B cell (primary cell): ENCODE results near the gene FOXL2. TPM values are rescaled to one million over a fixed set of nuclear protein-coding genes. Genes with fewer than 3 reads are reported as not detected.
A peak's percentile ranks its signal among the peaks of the same experiment; 100 is the strongest.

ENCODE experiments used
- ATAC-seq: fragments of 200-7000 bp; cut with Tn5 transposase; one replicate; pipeline ENCODE4 v1.10.0; 2021; ENCODE audit warnings: low read depth, mild to moderate bottlenecking, moderate number of reproducible peaks, moderate library complexity
- CTCF ChIA-PET: fragments of 350-600 bp; sonication (Branson Sonifier 250); formaldehyde crosslinking; loops from one replicate; lab custom pipeline; 2021; ENCODE audit warnings: antibody characterized with exemption, inconsistent platforms; lab: Charles Lee
- POLR2A ChIA-PET: fragments of 350-600 bp; sonication (Branson Sonifier 250); formaldehyde crosslinking; loops from one replicate; lab custom pipeline; 2021; ENCODE audit warnings: antibody characterized with exemption; lab: Charles Lee
- DNase-seq: peaks from one replicate; pipeline ENCODE4 v3.0.0; 2013
- H2AFZ ChIP-seq: 2 replicates; pipeline ENCODE4 v1.6.1; 2012; ENCODE audit warnings: mild to moderate bottlenecking, low read depth, low read length; ENCODE audit not compliant: insufficient read depth, poor library complexity, severe bottlenecking
- H3K27ac ChIP-seq, 2 donors: 1 replicate in 1 of 2; 2 replicates in 1 of 2; pipeline ENCODE4 v1.5.1; 2012 to 2013; ENCODE audit warnings: low read length in 2 of 2, mild to moderate bottlenecking in 2 of 2, moderate library complexity in 1 of 2
- H3K27me3 ChIP-seq, 4 experiments: fragments of 200-600 bp in 1 of 4; sonication (generic) in 1 of 4; replicated peaks in 1 of 4; 1 replicate in 2 of 4; 2 replicates in 2 of 4; pipeline versions ENCODE4 v1.6.1 to v1.7.0; 2013 to 2016; ENCODE audit warnings: low read length in 3 of 4, mild to moderate bottlenecking in 2 of 4, mixed read lengths in 1 of 4, moderate library complexity in 1 of 4; ENCODE audit not compliant: insufficient read depth in 4 of 4, control insufficient read depth in 3 of 4; ENCODE audit errors: control extremely low read depth in 1 of 4
- H3K36me3 ChIP-seq, 2 experiments: replicated peaks in 1 of 2; 1 replicate in 1 of 2; 2 replicates in 1 of 2; pipeline versions ENCODE4 v1.6.1 to v1.7.1; 2013; ENCODE audit warnings: low read length in 1 of 2; ENCODE audit not compliant: insufficient read depth in 2 of 2, control insufficient read depth in 1 of 2; ENCODE audit errors: control extremely low read depth in 1 of 2, extremely low read depth in 1 of 2
- H3K4me1 ChIP-seq, 2 donors: fragments of 200-600 bp in 1 of 2; sonication (generic) in 1 of 2; 1 replicate in 1 of 2; 2 replicates in 1 of 2; pipeline versions ENCODE4 v1.5.1 to v1.6.1; 2013 to 2017; ENCODE audit warnings: low read length in 2 of 2; ENCODE audit not compliant: control insufficient read depth in 2 of 2, insufficient read depth in 2 of 2
- H3K4me2 ChIP-seq: replicated peaks from 2 replicates; pipeline ENCODE3; 2012; ENCODE audit warnings: mild to moderate bottlenecking, low read depth, low read length; ENCODE audit not compliant: poor library complexity, severe bottlenecking
- H3K4me3 ChIP-seq, 5 experiments: fragments of 200-600 bp in 1 of 5; sonication (generic) in 1 of 5; 1 replicate in 3 of 5; 2 replicates in 2 of 5; pipeline versions ENCODE4 v1.5.1 to v1.7.0; 2011 to 2016; ENCODE audit warnings: low read length in 4 of 5, mild to moderate bottlenecking in 4 of 5, low read depth in 2 of 5, control low read depth in 1 of 5, moderate library complexity in 1 of 5; ENCODE audit not compliant: insufficient read depth in 1 of 5; ENCODE audit errors: control extremely low read depth in 1 of 5, extremely low read depth in 1 of 5
- H3K79me2 ChIP-seq: fragments of 200-600 bp; sonication (generic); one replicate; pipeline ENCODE4 v1.6.0; 2016; ENCODE audit warnings: low read length; ENCODE audit not compliant: control insufficient read depth, insufficient read depth
- H3K9ac ChIP-seq: fragments of 200-600 bp; sonication (generic); 2 replicates; pipeline ENCODE4 v1.6.1; 2017; ENCODE audit warnings: mild to moderate bottlenecking, low read length, moderate library complexity
- H3K9me3 ChIP-seq, 3 donors: one replicate each; pipeline versions ENCODE4 v1.6.1 to v1.7.1; 2013; ENCODE audit warnings: low read length in 2 of 3; ENCODE audit not compliant: control insufficient read depth in 2 of 3, insufficient read depth in 1 of 3; ENCODE audit errors: control extremely low read depth in 1 of 3
- H4K20me1 ChIP-seq: 2 replicates; pipeline ENCODE4 v1.6.0; 2012; ENCODE audit warnings: mild to moderate bottlenecking, low read length; ENCODE audit not compliant: insufficient read depth, control insufficient read depth, poor library complexity, severe bottlenecking
- H3K27ac Mint-ChIP-seq: one replicate; pipeline ENCODE4 v1.8.0; 2021; ENCODE audit warnings: mixed read lengths
- H3K27me3 Mint-ChIP-seq: one replicate; pipeline ENCODE4 v1.8.0; 2021; ENCODE audit warnings: mixed read lengths
- H3K4me1 Mint-ChIP-seq: one replicate; pipeline ENCODE4 v1.8.0; 2021; ENCODE audit warnings: mixed read lengths
- H3K4me3 Mint-ChIP-seq: one replicate; pipeline ENCODE4 v1.8.0; 2021; ENCODE audit warnings: mixed read lengths
- H3K9me3 Mint-ChIP-seq: one replicate; pipeline ENCODE4 v1.8.0; 2022; ENCODE audit warnings: mixed read lengths; ENCODE audit not compliant: insufficient read depth
- CTCF ChIP-seq: fragments of 200-600 bp; IDR thresholded peaks from one replicate; pipeline ENCODE4 v1.8.0; 2022; ENCODE audit warnings: antibody characterized with exemption, mild to moderate bottlenecking
- EZH2 ChIP-seq: IDR thresholded peaks from 2 replicates; pipeline ENCODE4 v1.6.1; 2012; ENCODE audit warnings: borderline replicate concordance, low read depth, mild to moderate bottlenecking, moderate library complexity, low read length; ENCODE audit not compliant: insufficient read depth, poor library complexity, severe bottlenecking
- WGBS: methylation state at CpG from one replicate; pipeline ENCODE4 v1.1.5; 2013; ENCODE audit warnings: missing lambda C conversion rate; ENCODE audit not compliant: insufficient coverage; 5-methylcytosine and 5-hydroxymethylcytosine counted together
- intact Hi-C: fragments of 100-400 bp; cut with micrococcal nuclease; formaldehyde crosslinking; loops from one replicate; pipeline ENCODE4 v1.10.0; 2022
- polyA plus RNA-seq: library from polyadenylated mRNA; depleted of rRNA; stranded (reverse); fragments of >200 nt; gene quantifications from 2 replicates; pipeline ENCODE4 v1.2.3, GENCODE V29; 2012
- total RNA-seq, 2 donors: library from RNA; stranded (reverse); fragments of 120-200 nt in 1 of 2; gene quantifications; 1 replicate in 1 of 2; 2 replicates in 1 of 2; pipeline versions ENCODE4 v1.2.3 to v1.2.4, GENCODE V29; 2013 to 2022

FOXL2 gene
- total and polyA plus RNA-seq, 2 donors (not counting 1 experiment from before 2014, with no cell fraction given): not detected

GRCh38 chr3:138937690-138938055 is 9.3 kb downstream of the FOXL2 start:
- Histone ChIP-seq H3K9ac (no peak overlapping the region), H2AFZ (peak overlapping the region; percentile 26), H3K9me3 (peaks cover 0 to 46% (median 1%) of the 10 kb centered on the region in 3 donors), H3K4me2 (peak overlapping the region; percentile 51), H3K79me2 (no peaks in the 10 kb centered on the region), H4K20me1 (no peaks in the 10 kb centered on the region), H3K4me1 (peaks cover 47 to 49% of the 10 kb centered on the region in 2 donors), H3K27ac (no peak overlapping the region), H3K4me3 (no peak overlapping the region), H3K36me3 (no peaks in the 10 kb centered on the region), H3K27me3 (peaks cover 2 to 95% (median 73%) of the 10 kb centered on the region in 4 experiments)
- WGBS: 5% methylated on average over 28 of the region's 29 CpGs
- Mint-ChIP-seq H3K4me1 (peaks cover 34% of the 10 kb centered on the region), H3K27ac (no peak overlapping the region), H3K27me3 (peaks cover 78% of the 10 kb centered on the region), H3K4me3 (peak overlapping the region; percentile 51), H3K9me3 (no peaks in the 10 kb centered on the region)
- TF ChIP-seq EZH2 (no peak), CTCF (no peak)
- DNase-seq: no peak
- ChIA-PET POLR2A (no interaction called here), CTCF (interaction anchor here (0.6 to 2.4 kb wide), 4 partner anchors 10 to 879 kb away, joined by 3 to 11 read pairs (median 4); no protein-coding TSS in a partner anchor)
- no peak for ATAC-seq
- intact Hi-C loops: no loop called here
